PC-9 (cell line): ENCODE data around the gene BPHL.

Experiments
- CTCF ChIP-seq: fragments of 200-600 bp; sonication (generic); conservative IDR thresholded peaks from 2 replicates; pipeline ENCODE4 v1.6.1; 2017; ENCODE audit warnings: mixed run types, antibody characterized with exemption, mild to moderate bottlenecking, moderate library complexity
- EZH2 ChIP-seq: fragments of 200-600 bp; sonication (generic); IDR thresholded peaks from 2 replicates; pipeline ENCODE4 v1.8.0; 2017; ENCODE audit warnings: antibody characterized with exemption, low read depth

- no peak for TF ChIP-seq CTCF
- TF ChIP-seq EZH2, result no peak
Observed at GRCh38 chr6:3073382-3073781, 45.1 kb upstream of the BPHL start.
